Vagina (tissue), 2 donors: ENCODE measurements around the gene ZNF398.

Source experiments
- CTCF ChIP-seq, 3 experiments: fragments of 450-650 bp in 2 of 3; fragments of 200-600 bp in 1 of 3; sonication (generic) in 1 of 3; IDR thresholded peaks; one replicate each; pipeline ENCODE4 v1.5.1; 2017 to 2019; ENCODE audit warnings: antibody characterized with exemption in 3 of 3, mild to moderate bottlenecking in 2 of 3, moderate library complexity in 2 of 3
- POLR2A ChIP-seq, 2 donors: fragments of 450-650 bp; IDR thresholded peaks; one replicate each; pipeline ENCODE4 v1.6.1; 2017; ENCODE audit warnings: antibody characterized with exemption in 2 of 2, mild to moderate bottlenecking in 2 of 2, moderate library complexity in 2 of 2
- POLR2AphosphoS5 ChIP-seq, 2 donors: sonication (generic); formaldehyde crosslinking; IDR thresholded peaks; one replicate each; pipeline ENCODE4 v1.9.0; 2017; ENCODE audit warnings: antibody characterized with exemption in 2 of 2, mild to moderate bottlenecking in 2 of 2, low read depth in 1 of 2; ENCODE audit not compliant: insufficient read depth in 1 of 2

GRCh38 chr7:149147752-149148653, 750 bp downstream of the ZNF398 start:
- TF ChIP-seq CTCF (IDR thresholded peaks at IDR 0.05) (no peak), POLR2A (IDR thresholded peaks at IDR 0.05) (no peak), POLR2AphosphoS5 (IDR thresholded peaks at IDR 0.05; ENCODE audit: insufficient read depth in 1 of 2, low read depth in 1 of 2) (peak in 1 of 2 donors; percentile 34)
